GM04504 (cell line): ENCODE measurements around the gene CLEC14A.

Source experiments
- DNase-seq: peaks from one replicate; pipeline ENCODE4 v3.0.0-alpha.2; 2012; ENCODE audit warnings: low read depth

Gene CLEC14A

GRCh38 chr14:38205949-38206665, 49.8 kb downstream of the CLEC14A start:
- DNase-seq = no peak

- no peak for DNase-seq
Measured at GRCh38 chr14:38205119-38205813, 50.6 kb downstream of the CLEC14A start.

GRCh38 chr14:38204719-38205115, 51.2 kb downstream of the CLEC14A start:
- DNase-seq = no peak
